C4-2B (cell line): Measurements from ENCODE around the gene HK1.

ENCODE experiments used
- CTCF ChIP-seq: fragments of 450-650 bp; conservative IDR thresholded peaks from 2 replicates; pipeline ENCODE4 v1.5.1; 2017; ENCODE audit warnings: mild to moderate bottlenecking
- ZFX ChIP-seq: fragments of 450-650 bp; IDR thresholded peaks from 2 replicates; pipeline ENCODE4 v1.6.1; 2017

DNA sequence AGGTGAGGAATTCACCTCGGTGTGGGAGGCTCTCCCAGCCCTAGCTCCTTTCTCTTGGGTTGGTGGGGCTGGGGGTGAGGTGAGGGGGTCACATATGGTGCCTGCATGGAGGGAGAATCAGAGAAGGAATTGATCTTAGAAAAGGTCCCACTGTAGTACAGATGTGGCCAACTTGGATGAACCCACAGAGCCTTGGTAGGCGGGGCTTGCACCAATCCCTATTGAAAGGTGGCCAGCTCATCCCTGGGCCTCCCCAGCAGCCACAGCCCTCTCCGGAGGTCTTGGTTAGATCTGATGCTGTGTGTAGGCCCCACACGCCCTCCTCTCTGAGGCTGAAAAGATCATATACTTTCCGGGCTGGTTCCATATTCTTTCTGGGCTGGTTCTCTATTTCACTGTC lies 39.2 kb upstream of the HK1 start:
- TF ChIP-seq CTCF = no peak
- no peak for TF ChIP-seq ZFX
